PC-9 (cell line): ENCODE data around the gene OCA2. TPM values are rescaled to one million over a fixed set of nuclear protein-coding genes. Genes with fewer than 3 reads are reported as not detected.
"Not testable (repeated sequence)": the region's sequence is repeated elsewhere in the genome, so short reads cannot be mapped to it uniquely, and the experiment has no call there.

Experiments used
- BruUV-seq: library from RNA; stranded (reverse); fragments of 400-500 nt; replicated peaks from 2 replicates; lab custom pipeline; 2021; lab: Mats Ljungman, UMichigan
- CTCF ChIA-PET: fragments of 300-600 bp; sonication (Branson Sonifier 250); formaldehyde crosslinking; loops from one replicate; lab custom pipeline; 2022; ENCODE audit warnings: antibody characterized with exemption; lab: Charles Lee
- POLR2A ChIA-PET: fragments of 300-600 bp; sonication (Branson Sonifier 250); formaldehyde crosslinking; loops from one replicate; lab custom pipeline; 2022; ENCODE audit warnings: antibody characterized with exemption; ENCODE audit not compliant: unreplicated experiment; lab: Charles Lee
- DNase-seq, 2 experiments: peaks; one replicate each; pipeline versions ENCODE4 v3.0.0 to v3.0.0-alpha.2; 2015 to 2022; ENCODE audit warnings: mixed read lengths in 1 of 2
- H2AFZ ChIP-seq: fragments of 200-600 bp; sonication (generic); 2 replicates; pipeline ENCODE4 v1.8.1; 2017; ENCODE audit warnings: antibody characterized with exemption
- H3F3A ChIP-seq: fragments of 200-600 bp; sonication (generic); 2 replicates; pipeline ENCODE4 v1.8.1; 2017; ENCODE audit warnings: antibody characterized with exemption, mild to moderate bottlenecking, low read depth; ENCODE audit not compliant: insufficient read depth
- H3K27ac ChIP-seq: fragments of 200-600 bp; sonication (generic); 2 replicates; pipeline ENCODE4 v1.6.1; 2016; ENCODE audit warnings: mixed run types
- H3K27me3 ChIP-seq: fragments of 200-600 bp; sonication (generic); 2 replicates; pipeline ENCODE4 v1.6.1; 2016; ENCODE audit warnings: low read depth, mixed run types; ENCODE audit not compliant: insufficient read depth
- H3K36me3 ChIP-seq: fragments of 200-600 bp; sonication (generic); 2 replicates; pipeline ENCODE4 v1.6.1; 2016; ENCODE audit warnings: low read depth, mixed run types
- H3K4me1 ChIP-seq: fragments of 200-600 bp; sonication (generic); replicated peaks from 2 replicates; pipeline ENCODE4 v1.6.1; 2016; ENCODE audit warnings: mixed run types; ENCODE audit not compliant: insufficient read depth
- H3K4me2 ChIP-seq: fragments of 200-600 bp; sonication (generic); 2 replicates; pipeline ENCODE4 v1.6.1; 2017; ENCODE audit warnings: mixed run types
- H3K4me3 ChIP-seq: fragments of 200-600 bp; sonication (generic); 2 replicates; pipeline ENCODE4 v1.6.1; 2016; ENCODE audit warnings: mixed run types
- H3K79me2 ChIP-seq: fragments of 200-600 bp; sonication (generic); 2 replicates; pipeline ENCODE4 v1.6.1; 2017; ENCODE audit warnings: low read depth, mixed run types
- H3K9me2 ChIP-seq: fragments of 200-600 bp; sonication (generic); 2 replicates; pipeline ENCODE4 v1.8.1; 2017; ENCODE audit warnings: mild to moderate bottlenecking; ENCODE audit not compliant: insufficient read depth
- H3K9me3 ChIP-seq: fragments of 200-600 bp; sonication (generic); 2 replicates; pipeline ENCODE4 v1.8.1; 2016; ENCODE audit warnings: low read depth; ENCODE audit not compliant: insufficient read depth
- H4K20me1 ChIP-seq: fragments of 200-600 bp; sonication (generic); 2 replicates; pipeline ENCODE4 v1.8.1; 2017; ENCODE audit not compliant: insufficient read depth
- EZH2 ChIP-seq: fragments of 200-600 bp; sonication (generic); IDR thresholded peaks from 2 replicates; pipeline ENCODE4 v1.8.0; 2017; ENCODE audit warnings: antibody characterized with exemption, low read depth
- intact Hi-C: fragments of 100-400 bp; cut with micrococcal nuclease; formaldehyde crosslinking; loops from one replicate; pipeline ENCODE4 v1.10.0; 2022; ENCODE audit not compliant: unreplicated experiment
- total RNA-seq: library from RNA; stranded (reverse); gene quantifications from 2 replicates; pipeline ENCODE4 v1.2.3, GENCODE V29; 2021
- TF ChIP-seq, protein P1 (sequence below): fragments of 200-600 bp; sonication (generic); conservative IDR thresholded peaks from 2 replicates; pipeline ENCODE4 v1.6.1; 2017; ENCODE audit warnings: mixed run types, antibody characterized with exemption, mild to moderate bottlenecking, moderate library complexity

Gene OCA2
- total RNA-seq, 1 experiment from 2014 or later, result not detected

DNA sequence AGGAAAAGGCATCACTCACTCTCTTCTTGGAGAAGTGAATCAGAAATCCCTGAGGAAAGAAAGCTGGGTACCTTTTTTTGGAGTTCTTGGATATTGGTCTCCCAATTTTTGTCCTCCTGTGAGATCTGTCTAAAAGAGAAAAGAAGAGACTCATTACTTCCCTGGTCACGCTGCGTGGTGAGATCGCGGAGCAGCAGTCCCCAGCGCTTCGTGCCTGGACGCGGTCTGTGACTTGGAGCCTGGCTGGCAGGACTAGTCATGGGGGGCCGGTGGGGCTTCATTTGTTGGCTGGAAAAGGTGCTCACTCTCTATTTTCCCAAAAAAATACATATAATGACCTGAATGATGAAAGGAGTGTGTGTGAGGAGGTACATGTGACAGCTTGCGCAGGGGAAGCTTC is 144.0 kb downstream of the OCA2 start:
- H3K4me2 ChIP-seq, result no peak overlapping the region
- ChIA-PET CTCF (no interaction called here), POLR2A (no interaction called here)
- H4K20me1 ChIP-seq, result no peaks in the 10 kb centered on the region
- intact Hi-C loops, result no loop called here
- H3K4me1 ChIP-seq, result no peaks in the 10 kb centered on the region
- TF ChIP-seq, protein P1, sequence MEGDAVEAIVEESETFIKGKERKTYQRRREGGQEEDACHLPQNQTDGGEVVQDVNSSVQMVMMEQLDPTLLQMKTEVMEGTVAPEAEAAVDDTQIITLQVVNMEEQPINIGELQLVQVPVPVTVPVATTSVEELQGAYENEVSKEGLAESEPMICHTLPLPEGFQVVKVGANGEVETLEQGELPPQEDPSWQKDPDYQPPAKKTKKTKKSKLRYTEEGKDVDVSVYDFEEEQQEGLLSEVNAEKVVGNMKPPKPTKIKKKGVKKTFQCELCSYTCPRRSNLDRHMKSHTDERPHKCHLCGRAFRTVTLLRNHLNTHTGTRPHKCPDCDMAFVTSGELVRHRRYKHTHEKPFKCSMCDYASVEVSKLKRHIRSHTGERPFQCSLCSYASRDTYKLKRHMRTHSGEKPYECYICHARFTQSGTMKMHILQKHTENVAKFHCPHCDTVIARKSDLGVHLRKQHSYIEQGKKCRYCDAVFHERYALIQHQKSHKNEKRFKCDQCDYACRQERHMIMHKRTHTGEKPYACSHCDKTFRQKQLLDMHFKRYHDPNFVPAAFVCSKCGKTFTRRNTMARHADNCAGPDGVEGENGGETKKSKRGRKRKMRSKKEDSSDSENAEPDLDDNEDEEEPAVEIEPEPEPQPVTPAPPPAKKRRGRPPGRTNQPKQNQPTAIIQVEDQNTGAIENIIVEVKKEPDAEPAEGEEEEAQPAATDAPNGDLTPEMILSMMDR, result no peak
- no peak for TF ChIP-seq EZH2
- no peak overlapping the region for H2AFZ ChIP-seq
- H3F3A ChIP-seq, result no peaks in the 10 kb centered on the region
- peaks cover 65% of the 10 kb centered on the region for H3K27me3 ChIP-seq
- no peaks in the 10 kb centered on the region for H3K36me3 ChIP-seq
- BruUV-seq, result no TSS peak
- no peaks in the 10 kb centered on the region for H3K9me3 ChIP-seq
- no peak for DNase-seq
- H3K9me2 ChIP-seq, result no peaks in the 10 kb centered on the region
- H3K79me2 ChIP-seq, result no peaks in the 10 kb centered on the region
- H3K27ac ChIP-seq, result no peak overlapping the region
- no peak overlapping the region for H3K4me3 ChIP-seq

DNA sequence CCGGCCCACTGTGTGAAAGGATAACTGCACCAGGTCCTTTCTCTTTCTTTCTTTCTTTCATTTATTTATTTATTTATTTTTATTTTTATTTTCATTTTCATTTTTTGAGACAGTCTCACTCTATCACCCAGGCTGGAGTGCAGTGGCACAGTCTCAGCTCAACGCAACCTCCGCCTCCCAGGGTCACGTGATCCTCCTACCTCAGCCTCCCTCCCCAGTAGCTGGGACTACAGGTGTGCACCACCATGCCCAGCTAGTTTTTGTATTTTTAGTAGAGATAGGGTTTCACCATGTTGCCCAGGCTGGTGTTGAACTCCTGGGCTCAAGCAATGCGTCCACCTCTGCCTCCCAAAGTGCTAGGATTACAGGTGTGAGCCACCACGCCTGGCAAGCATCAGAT is 146.5 kb downstream of the OCA2 start:
- H3K4me1 ChIP-seq, H3F3A ChIP-seq, H3K27ac ChIP-seq, H3K9me2 ChIP-seq, intact Hi-C loops, H3K4me2 ChIP-seq, H4K20me1 ChIP-seq, H3K79me2 ChIP-seq, CTCF ChIA-PET, H3K9me3 ChIP-seq, BruUV-seq, POLR2A ChIA-PET, DNase-seq, H3K4me3 ChIP-seq, H3K36me3 ChIP-seq, H2AFZ ChIP-seq: not testable (repeated sequence)
- H3K27me3 ChIP-seq, result peaks cover 55% of the 10 kb centered on the region

DNA sequence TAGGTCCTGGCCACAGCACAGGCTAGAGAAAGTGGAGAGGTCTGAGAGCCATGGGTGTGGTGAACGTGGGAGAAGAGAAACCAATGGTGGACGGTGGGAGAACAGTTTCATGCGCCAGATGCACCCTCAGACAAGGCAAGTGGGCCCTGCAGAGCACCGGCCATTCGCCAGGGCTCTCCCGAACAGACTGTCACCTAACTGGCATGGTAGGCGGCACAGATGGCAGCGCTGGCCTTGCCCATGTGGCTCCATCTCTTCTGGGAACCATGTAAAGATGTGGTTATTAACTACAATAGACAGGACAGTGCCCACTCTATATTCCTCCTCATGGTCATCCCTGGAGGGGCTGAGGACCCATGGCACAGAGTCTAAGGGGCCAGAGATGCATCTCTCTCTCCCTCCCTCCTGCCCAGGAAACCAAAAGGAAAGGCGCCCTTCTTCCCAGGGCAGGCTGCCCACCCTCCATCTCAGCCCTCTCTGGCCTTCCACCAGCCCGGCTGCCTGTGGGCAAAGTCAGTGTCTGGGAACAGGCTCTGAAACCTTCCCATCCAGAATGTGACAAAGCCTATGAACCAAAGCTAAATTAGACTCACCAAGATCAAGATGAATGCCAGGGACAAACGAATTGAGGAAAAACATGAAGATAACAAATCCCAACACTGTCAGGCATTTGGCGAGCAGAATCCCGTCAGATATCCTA is 147.8 kb downstream of the OCA2 start:
- Histone ChIP-seq H3K4me3 (no peak overlapping the region), H3K79me2 (no peaks in the 10 kb centered on the region), H4K20me1 (no peaks in the 10 kb centered on the region), H3K4me2 (no peak overlapping the region), H2AFZ (no peak overlapping the region), H3K9me2 (no peaks in the 10 kb centered on the region), H3K36me3 (no peaks in the 10 kb centered on the region), H3K4me1 (no peaks in the 10 kb centered on the region), H3K9me3 (no peaks in the 10 kb centered on the region), H3K27ac (no peak overlapping the region), H3F3A (no peaks in the 10 kb centered on the region), H3K27me3 (peaks cover 52% of the 10 kb centered on the region)
- ChIA-PET POLR2A (interaction anchor here (0.7 kb wide), 1 partner anchor 57 kb away, joined by 3 read pairs; no protein-coding TSS in a partner anchor), CTCF (no interaction called here)
- intact Hi-C loops, result no loop called here
- no peak for DNase-seq
- no TSS peak for BruUV-seq
- no peak for TF ChIP-seq EZH2
- TF ChIP-seq, protein P1, result no peak

DNA sequence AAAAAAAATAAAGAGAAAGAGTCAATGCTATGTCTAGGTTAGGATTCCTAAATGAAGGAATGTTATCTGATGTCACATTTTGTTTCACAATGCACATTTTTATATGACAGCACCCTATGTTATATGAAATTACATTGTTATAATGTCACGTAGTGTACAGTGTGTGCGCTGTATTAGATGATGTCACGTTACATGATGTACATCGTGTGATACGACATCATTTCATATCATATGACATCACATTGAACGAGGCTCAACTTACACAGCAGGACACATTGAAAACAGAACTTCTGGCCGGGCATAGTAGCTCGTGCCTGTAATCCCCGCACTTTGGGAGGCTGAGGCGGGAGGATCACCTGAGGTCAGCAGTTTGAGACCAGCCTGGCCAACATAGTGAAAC is 150.0 kb downstream of the OCA2 start:
- POLR2A ChIA-PET, result no interaction called here
- Histone ChIP-seq H3K27me3 (peaks cover 35% of the 10 kb centered on the region), H3K4me3 (no peak overlapping the region), H4K20me1 (no peaks in the 10 kb centered on the region), H3F3A (no peaks in the 10 kb centered on the region), H3K9me3 (no peaks in the 10 kb centered on the region), H3K27ac (no peak overlapping the region), H2AFZ (no peak overlapping the region), H3K36me3 (no peaks in the 10 kb centered on the region), H3K9me2 (no peaks in the 10 kb centered on the region), H3K4me2 (no peak overlapping the region), H3K79me2 (no peaks in the 10 kb centered on the region), H3K4me1 (no peaks in the 10 kb centered on the region)
- no peak for TF ChIP-seq EZH2
- TF ChIP-seq, protein P1, result no peak
- no TSS peak for BruUV-seq
- DNase-seq, result no peak
- intact Hi-C loops, result no loop called here
- CTCF ChIA-PET, result no interaction called here
